Loucy (cell line): Measurements from ENCODE around the gene UFD1.

Experiments used
- H2AFZ ChIP-seq: fragments of 200-600 bp; sonication (generic); 2 replicates; pipeline ENCODE4 v1.6.0; 2016; ENCODE audit warnings: antibody characterized with exemption, mild to moderate bottlenecking, low read length, moderate library complexity
- H3F3A ChIP-seq: fragments of 200-600 bp; 2 replicates; pipeline ENCODE4 v1.6.0; 2016; ENCODE audit warnings: antibody characterized with exemption, low read depth, mild to moderate bottlenecking
- H3K27me3 ChIP-seq: fragments of 200-600 bp; sonication (generic); 2 replicates; pipeline ENCODE4 v1.6.1; 2014; ENCODE audit warnings: low read length, mild to moderate bottlenecking; ENCODE audit not compliant: insufficient read depth, poor library complexity, severe bottlenecking
- H3K36me3 ChIP-seq: fragments of 200-600 bp; sonication (generic); 2 replicates; pipeline ENCODE4 v1.6.1; 2016; ENCODE audit warnings: low read length; ENCODE audit not compliant: insufficient read depth
- H3K4me1 ChIP-seq: fragments of 200-600 bp; sonication (generic); 2 replicates; pipeline ENCODE4 v1.5.1; 2014; ENCODE audit warnings: low read length, mild to moderate bottlenecking; ENCODE audit not compliant: insufficient read depth, poor library complexity, severe bottlenecking
- H3K4me2 ChIP-seq: fragments of 200-600 bp; sonication (generic); 2 replicates; pipeline ENCODE4 v1.6.0; 2014; ENCODE audit warnings: antibody characterized with exemption, low read length, low read depth, mild to moderate bottlenecking; ENCODE audit not compliant: poor library complexity, severe bottlenecking
- H3K4me3 ChIP-seq: fragments of 200-600 bp; sonication (generic); 2 replicates; pipeline ENCODE4 v1.5.1; 2014; ENCODE audit warnings: low read length, mild to moderate bottlenecking, mixed read lengths; ENCODE audit not compliant: poor library complexity, severe bottlenecking
- H3K79me2 ChIP-seq: fragments of 200-600 bp; sonication (generic); 2 replicates; pipeline ENCODE4 v1.6.1; 2014; ENCODE audit warnings: low read length; ENCODE audit not compliant: insufficient read depth
- H3K9ac ChIP-seq: fragments of 200-600 bp; sonication (generic); 2 replicates; pipeline ENCODE4 v1.6.0; 2014; ENCODE audit warnings: mild to moderate bottlenecking, low read depth, low read length, moderate library complexity; ENCODE audit not compliant: poor library complexity, severe bottlenecking
- H3K9me2 ChIP-seq: fragments of 200-600 bp; sonication (generic); replicated peaks from 2 replicates; pipeline ENCODE4 v1.6.1; 2016; ENCODE audit warnings: low read depth, low read length, mixed read lengths
- H3K9me3 ChIP-seq: fragments of 200-600 bp; sonication (generic); 2 replicates; pipeline ENCODE4 v1.6.1; 2014; ENCODE audit warnings: mild to moderate bottlenecking, antibody characterized with exemption, low read length, low read depth; ENCODE audit not compliant: insufficient read depth
- H4K20me1 ChIP-seq: fragments of 200-600 bp; sonication (generic); 2 replicates; pipeline ENCODE4 v1.6.0; 2014; ENCODE audit warnings: antibody characterized with exemption, low read length, mild to moderate bottlenecking; ENCODE audit not compliant: insufficient read depth, poor library complexity, severe bottlenecking
- CTCF ChIP-seq: fragments of 200-600 bp; sonication (generic); conservative IDR thresholded peaks from 2 replicates; pipeline ENCODE4 v1.5.1; 2014; ENCODE audit warnings: mild to moderate bottlenecking, antibody characterized with exemption, low read length
- EZH2phosphoT487 ChIP-seq: fragments of 200-600 bp; IDR thresholded peaks from 2 replicates; pipeline ENCODE4 v1.6.1; 2018; ENCODE audit warnings: antibody characterized with exemption, mild to moderate bottlenecking, moderate library complexity, borderline replicate concordance

The UFD1 gene

GRCh38 chr22:19478901-19479354 lies at the start of gene UFD1:
TSS of gene UFD1 (minus strand) at chr22:19479193. CDS start at chr22:19479085, 108 bp downstream.
- Histone ChIP-seq H3K9me3 (no peaks in the 10 kb centered on the region), H3K79me2 (peaks cover 81% of the 10 kb centered on the region), H4K20me1 (peaks cover 25% of the 10 kb centered on the region), H3K27me3 (no peaks in the 10 kb centered on the region), H3K9ac (peak within 1 kb of the TSS; percentile 74), H3K4me3 (peak within 1 kb of the TSS; percentile 82), H3K36me3 (peaks cover 14% of the 10 kb centered on the region; the same call in 1 of the 2 replicates), H3F3A (no peaks in the 10 kb centered on the region), H3K4me1 (peaks cover 33% of the 10 kb centered on the region), H3K4me2 (peak within 1 kb of the TSS; percentile 89), H3K9me2 (no peaks in the 10 kb centered on the region), H2AFZ (peak within 1 kb of the TSS; percentile 99)
- no peak for TF ChIP-seq CTCF
- no peak for TF ChIP-seq EZH2phosphoT487

GRCh38 chr22:19527861-19528417 lies 48.9 kb upstream of the UFD1 start:
- peaks cover 25% of the 10 kb centered on the region for H3K79me2 ChIP-seq
- no peak overlapping the region for H2AFZ ChIP-seq

GRCh38 chr22:19527321-19527721 lies 48.3 kb upstream of the UFD1 start:
- Histone ChIP-seq H3K4me3 (no peak overlapping the region), H4K20me1 (peaks cover 18% of the 10 kb centered on the region), H3K79me2 (peaks cover 32% of the 10 kb centered on the region), H3K4me2 (no peak overlapping the region), H2AFZ (no peak overlapping the region), H3K9me3 (no peaks in the 10 kb centered on the region), H3K4me1 (peaks cover 41% of the 10 kb centered on the region), H3K36me3 (no peaks in the 10 kb centered on the region), H3K9me2 (no peaks in the 10 kb centered on the region), H3K27me3 (peaks cover 13% of the 10 kb centered on the region), H3F3A (no peaks in the 10 kb centered on the region), H3K9ac (peak overlapping the region; percentile 32)
- TF ChIP-seq CTCF, result no peak
- TF ChIP-seq EZH2phosphoT487, result no peak

More at GRCh38 chr22:19527861-19528417, 48.9 kb upstream of the UFD1 start:
- H3K9me3 ChIP-seq, result no peaks in the 10 kb centered on the region
- H3K4me1 ChIP-seq, result peaks cover 44% of the 10 kb centered on the region
- H3K9ac ChIP-seq, result peak overlapping the region; percentile 32
- peaks cover 8% of the 10 kb centered on the region for H3K27me3 ChIP-seq
- no peak for TF ChIP-seq CTCF
- no peak for TF ChIP-seq EZH2phosphoT487
- H3K36me3 ChIP-seq, result no peaks in the 10 kb centered on the region
- peaks cover 12% of the 10 kb centered on the region for H4K20me1 ChIP-seq
- H3K4me2 ChIP-seq, result no peak overlapping the region
- no peaks in the 10 kb centered on the region for H3F3A ChIP-seq
- H3K4me3 ChIP-seq, result no peak overlapping the region
- H3K9me2 ChIP-seq, result no peaks in the 10 kb centered on the region
